ENCODE data around the gene OXSR1.
"Not testable (repeated sequence)": the region's sequence is repeated elsewhere in the genome, so short reads cannot be mapped to it uniquely, and the experiment has no call there.

Gene OXSR1

GRCh38 chr3:38168151-38169026, 3.1 kb downstream of the OXSR1 start:
- DNase-seq (ENCODE audit: low spot score): no peak

- no peak for DNase-seq (ENCODE audit: low spot score)
These were observed 3.6 kb downstream of the OXSR1 start for GRCh38 chr3:38169027-38169317.

- DNase-seq (ENCODE audit: low spot score): no peak
These were observed 5.4 kb downstream of the OXSR1 start for GRCh38 chr3:38170722-38171121.

- no peak for DNase-seq (ENCODE audit: low spot score)
These were observed 6.3 kb downstream of the OXSR1 start for GRCh38 chr3:38171622-38172021.

GRCh38 chr3:38173834-38174418, 8.6 kb downstream of the OXSR1 start:
- DNase-seq (ENCODE audit: low spot score): no peak

GRCh38 chr3:38177181-38177580, 11.8 kb downstream of the OXSR1 start:
- DNase-seq (ENCODE audit: low spot score): no peak

GRCh38 chr3:38186781-38187180, 21.4 kb downstream of the OXSR1 start:
- no peak for DNase-seq (ENCODE audit: low spot score)

GRCh38 chr3:38190481-38190881, 25.1 kb downstream of the OXSR1 start:
- DNase-seq (ENCODE audit: low spot score): no peak

GRCh38 chr3:38202931-38203330, 37.6 kb downstream of the OXSR1 start:
- not testable (repeated sequence) for DNase-seq (ENCODE audit: low spot score)

GRCh38 chr3:38203690-38204089, 38.4 kb downstream of the OXSR1 start:
- DNase-seq (ENCODE audit: low spot score): no peak

GRCh38 chr3:38204599-38205471, 39.5 kb downstream of the OXSR1 start:
- no peak for DNase-seq (ENCODE audit: low spot score)

- no peak for DNase-seq (ENCODE audit: low spot score)
These were observed 40.1 kb downstream of the OXSR1 start for GRCh38 chr3:38205472-38205805.

- DNase-seq (ENCODE audit: low spot score): no peak
These were observed 42.1 kb downstream of the OXSR1 start for GRCh38 chr3:38207254-38208003.

GRCh38 chr3:38210141-38210757, 44.9 kb downstream of the OXSR1 start:
- no peak for DNase-seq (ENCODE audit: low spot score)

- DNase-seq (ENCODE audit: low spot score): no peak
These were observed 46.8 kb downstream of the OXSR1 start for GRCh38 chr3:38212141-38212540.

- no peak for DNase-seq (ENCODE audit: low spot score)
These were observed 49.2 kb downstream of the OXSR1 start for GRCh38 chr3:38214560-38214959.

GRCh38 chr3:38219609-38220197, 54.4 kb downstream of the OXSR1 start:
- no peak for DNase-seq (ENCODE audit: low spot score)

- no peak for DNase-seq (ENCODE audit: low spot score)
These were observed 55.7 kb downstream of the OXSR1 start for GRCh38 chr3:38221005-38221404.

- DNase-seq (ENCODE audit: low spot score): no peak
These were observed 56.8 kb downstream of the OXSR1 start for GRCh38 chr3:38222032-38222634.

GRCh38 chr3:38224357-38224756, 59.0 kb downstream of the OXSR1 start:
- DNase-seq (ENCODE audit: low spot score): no peak

GRCh38 chr3:38226273-38226672, 60.9 kb downstream of the OXSR1 start:
- DNase-seq (ENCODE audit: low spot score): no peak

Data from HuH-7.5 (cell line).